ENCODE measurements around the gene ITGB7. TPM values are rescaled to one million over a fixed set of nuclear protein-coding genes. Genes with fewer than 3 reads are reported as not detected.

ITGB7 gene
- total and polyA plus RNA-seq, 9 of the 15 experiments (the other 6 are each of a cell fraction or from before 2014, with no cell fraction given): 0.06 to 2.0 (median 0.67) TPM

DNA sequence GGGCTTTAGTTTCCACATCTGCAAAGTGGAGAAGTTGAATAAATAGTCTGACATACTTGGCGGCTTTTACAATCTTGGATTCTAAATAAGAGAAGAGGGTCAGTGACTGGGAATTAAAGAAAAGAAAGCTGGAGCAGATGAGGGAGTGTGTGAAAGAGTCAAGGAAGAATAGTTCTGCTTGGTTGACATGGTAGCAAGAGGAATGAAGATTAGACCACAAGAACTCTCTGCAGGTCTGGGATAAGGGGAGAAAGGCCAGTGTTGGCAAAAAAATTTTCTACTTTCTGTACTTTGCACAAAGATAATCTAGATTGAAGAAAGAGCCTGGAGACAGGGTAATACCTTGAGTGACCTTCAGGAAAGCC, 5.9 kb downstream of the ITGB7 start (continued):
- TF ChIP-seq NFXL1 (CRISPR knock-in tag; IDR thresholded peaks at IDR 0.05) (no peak), ZSCAN29 (IDR thresholded peaks at IDR 0.05) (no peak), XRCC5 (IDR thresholded peaks at IDR 0.05; ENCODE audit: low read depth, low read length) (no peak), YY1 (IDR thresholded peaks at IDR 0.05; ENCODE audit: borderline replicate concordance in 1 of 3, control insufficient read depth in 1 of 3, extremely low read depth in 1 of 3, insufficient read depth in 3 of 3, insufficient read length in 1 of 3, insufficient replicate concordance in 2 of 3, low read depth in 1 of 3, low read length in 2 of 3) (no peak), SAP30 (IDR thresholded peaks at IDR 0.05; ENCODE audit: borderline replicate concordance, insufficient read depth, low read depth, low read length, poor library complexity, severe bottlenecking) (no peak), ZNF436 (CRISPR knock-in tag; IDR thresholded peaks at IDR 0.05) (no peak), ZKSCAN1 (IDR thresholded peaks at IDR 0.05; ENCODE audit: low read depth, low read length) (no peak), TBL1XR1 (IDR thresholded peaks at IDR 0.05; ENCODE audit: low read length in 2 of 2) (no peak), RFX7 (CRISPR knock-in tag; IDR thresholded peaks at IDR 0.05) (no peak), MTA2 (IDR thresholded peaks at IDR 0.05; ENCODE audit: low read depth) (peak; percentile 70), HEY1 (CRISPR knock-in tag; IDR thresholded peaks at IDR 0.05; ENCODE audit: borderline replicate concordance) (no peak), CUX1 (CRISPR knock-in tag; IDR thresholded peaks at IDR 0.05) (no peak), ZBTB7A (IDR thresholded peaks at IDR 0.05; ENCODE audit: borderline replicate concordance, control insufficient read depth, low read depth, low read length) (no peak), NFIC (IDR thresholded peaks at IDR 0.05) (peak; percentile 23; the same call in 1 of the 2 replicates), ZBTB17 (CRISPR knock-in tag; IDR thresholded peaks at IDR 0.05) (no peak), TEAD1 (CRISPR knock-in tag; IDR thresholded peaks at IDR 0.05) (peak in 1 of 2 experiments; percentile 40; a peak in 1 of 4 replicates)
- TF ChIP-seq, protein P1, sequence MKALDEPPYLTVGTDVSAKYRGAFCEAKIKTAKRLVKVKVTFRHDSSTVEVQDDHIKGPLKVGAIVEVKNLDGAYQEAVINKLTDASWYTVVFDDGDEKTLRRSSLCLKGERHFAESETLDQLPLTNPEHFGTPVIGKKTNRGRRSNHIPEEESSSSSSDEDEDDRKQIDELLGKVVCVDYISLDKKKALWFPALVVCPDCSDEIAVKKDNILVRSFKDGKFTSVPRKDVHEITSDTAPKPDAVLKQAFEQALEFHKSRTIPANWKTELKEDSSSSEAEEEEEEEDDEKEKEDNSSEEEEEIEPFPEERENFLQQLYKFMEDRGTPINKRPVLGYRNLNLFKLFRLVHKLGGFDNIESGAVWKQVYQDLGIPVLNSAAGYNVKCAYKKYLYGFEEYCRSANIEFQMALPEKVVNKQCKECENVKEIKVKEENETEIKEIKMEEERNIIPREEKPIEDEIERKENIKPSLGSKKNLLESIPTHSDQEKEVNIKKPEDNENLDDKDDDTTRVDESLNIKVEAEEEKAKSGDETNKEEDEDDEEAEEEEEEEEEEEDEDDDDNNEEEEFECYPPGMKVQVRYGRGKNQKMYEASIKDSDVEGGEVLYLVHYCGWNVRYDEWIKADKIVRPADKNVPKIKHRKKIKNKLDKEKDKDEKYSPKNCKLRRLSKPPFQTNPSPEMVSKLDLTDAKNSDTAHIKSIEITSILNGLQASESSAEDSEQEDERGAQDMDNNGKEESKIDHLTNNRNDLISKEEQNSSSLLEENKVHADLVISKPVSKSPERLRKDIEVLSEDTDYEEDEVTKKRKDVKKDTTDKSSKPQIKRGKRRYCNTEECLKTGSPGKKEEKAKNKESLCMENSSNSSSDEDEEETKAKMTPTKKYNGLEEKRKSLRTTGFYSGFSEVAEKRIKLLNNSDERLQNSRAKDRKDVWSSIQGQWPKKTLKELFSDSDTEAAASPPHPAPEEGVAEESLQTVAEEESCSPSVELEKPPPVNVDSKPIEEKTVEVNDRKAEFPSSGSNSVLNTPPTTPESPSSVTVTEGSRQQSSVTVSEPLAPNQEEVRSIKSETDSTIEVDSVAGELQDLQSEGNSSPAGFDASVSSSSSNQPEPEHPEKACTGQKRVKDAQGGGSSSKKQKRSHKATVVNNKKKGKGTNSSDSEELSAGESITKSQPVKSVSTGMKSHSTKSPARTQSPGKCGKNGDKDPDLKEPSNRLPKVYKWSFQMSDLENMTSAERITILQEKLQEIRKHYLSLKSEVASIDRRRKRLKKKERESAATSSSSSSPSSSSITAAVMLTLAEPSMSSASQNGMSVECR (CRISPR knock-in tag; IDR thresholded peaks at IDR 0.05): no peak
